Muscle of back (tissue), 13 donors: ENCODE data around the gene SEC31A. TPM values are rescaled to one million over a fixed set of nuclear protein-coding genes. Genes with fewer than 3 reads are reported as not detected.
A peak's percentile ranks its signal among the peaks of the same experiment; 100 is the strongest.
"Not testable (repeated sequence)": the region's sequence is repeated elsewhere in the genome, so short reads cannot be mapped to it uniquely, and the experiment has no call there.

ENCODE experiments used
- DNase-seq, 3 donors: peaks; one replicate each; pipeline versions ENCODE4 v3.0.0 to v3.0.0-alpha.2; 2013
- long read RNA-seq, 9 donors: transcript quantifications; one replicate each; lab custom pipeline, GENCODE V29; 2026
- polyA plus RNA-seq, 10 donors: library from polyadenylated mRNA; unstranded; fragments of 120-200 nt; gene quantifications; one replicate each; pipeline ENCODE4 v1.2.1, GENCODE V29; 2013; ENCODE audit not compliant: insufficient read length in 10 of 10

The SEC31A gene, protein sequence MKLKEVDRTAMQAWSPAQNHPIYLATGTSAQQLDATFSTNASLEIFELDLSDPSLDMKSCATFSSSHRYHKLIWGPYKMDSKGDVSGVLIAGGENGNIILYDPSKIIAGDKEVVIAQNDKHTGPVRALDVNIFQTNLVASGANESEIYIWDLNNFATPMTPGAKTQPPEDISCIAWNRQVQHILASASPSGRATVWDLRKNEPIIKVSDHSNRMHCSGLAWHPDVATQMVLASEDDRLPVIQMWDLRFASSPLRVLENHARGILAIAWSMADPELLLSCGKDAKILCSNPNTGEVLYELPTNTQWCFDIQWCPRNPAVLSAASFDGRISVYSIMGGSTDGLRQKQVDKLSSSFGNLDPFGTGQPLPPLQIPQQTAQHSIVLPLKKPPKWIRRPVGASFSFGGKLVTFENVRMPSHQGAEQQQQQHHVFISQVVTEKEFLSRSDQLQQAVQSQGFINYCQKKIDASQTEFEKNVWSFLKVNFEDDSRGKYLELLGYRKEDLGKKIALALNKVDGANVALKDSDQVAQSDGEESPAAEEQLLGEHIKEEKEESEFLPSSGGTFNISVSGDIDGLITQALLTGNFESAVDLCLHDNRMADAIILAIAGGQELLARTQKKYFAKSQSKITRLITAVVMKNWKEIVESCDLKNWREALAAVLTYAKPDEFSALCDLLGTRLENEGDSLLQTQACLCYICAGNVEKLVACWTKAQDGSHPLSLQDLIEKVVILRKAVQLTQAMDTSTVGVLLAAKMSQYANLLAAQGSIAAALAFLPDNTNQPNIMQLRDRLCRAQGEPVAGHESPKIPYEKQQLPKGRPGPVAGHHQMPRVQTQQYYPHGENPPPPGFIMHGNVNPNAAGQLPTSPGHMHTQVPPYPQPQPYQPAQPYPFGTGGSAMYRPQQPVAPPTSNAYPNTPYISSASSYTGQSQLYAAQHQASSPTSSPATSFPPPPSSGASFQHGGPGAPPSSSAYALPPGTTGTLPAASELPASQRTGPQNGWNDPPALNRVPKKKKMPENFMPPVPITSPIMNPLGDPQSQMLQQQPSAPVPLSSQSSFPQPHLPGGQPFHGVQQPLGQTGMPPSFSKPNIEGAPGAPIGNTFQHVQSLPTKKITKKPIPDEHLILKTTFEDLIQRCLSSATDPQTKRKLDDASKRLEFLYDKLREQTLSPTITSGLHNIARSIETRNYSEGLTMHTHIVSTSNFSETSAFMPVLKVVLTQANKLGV
- 100 to 1,000 TPM; 164 to 239 (median 190) TPM for polyA plus RNA-seq
- long read RNA-seq, donor 1, full-length matches to known transcripts = 8 of 49 reads
- long read RNA-seq, donor 1, partial matches to known transcripts = 41 of 49 reads
- long read RNA-seq, donor 1, other reads (novel, unspliced or antisense) = 0 of 49 reads
- long read RNA-seq, donor 2, partial matches to known transcripts = 29 of 40 reads
- long read RNA-seq, donor 2, other reads (novel, unspliced or antisense) = 0 of 40 reads
- long read RNA-seq, donor 3 = 0 reads
- long read RNA-seq, donor 4, partial matches to known transcripts = 26 of 39 reads
- long read RNA-seq, donor 4, other reads (novel, unspliced or antisense) = 0 of 39 reads
- long read RNA-seq, donor 5, full-length matches to known transcripts = 10 of 59 reads
- long read RNA-seq, donor 5, partial matches to known transcripts = 49 of 59 reads
- long read RNA-seq, donor 5, other reads (novel, unspliced or antisense) = 0 of 59 reads
- long read RNA-seq, donor 6, partial matches to known transcripts = 51 of 61 reads
- long read RNA-seq, donor 6, other reads (novel, unspliced or antisense) = 0 of 61 reads
- long read RNA-seq, donor 7, full-length matches to known transcripts = 7 of 40 reads
- long read RNA-seq, donor 7, partial matches to known transcripts = 33 of 40 reads
- long read RNA-seq, donor 7, other reads (novel, unspliced or antisense) = 0 of 40 reads
- long read RNA-seq, donor 8, partial matches to known transcripts = 21 of 29 reads
- long read RNA-seq, donor 8, other reads (novel, unspliced or antisense) = 0 of 29 reads
- long read RNA-seq, donor 9, partial matches to known transcripts = 6 of 7 reads
- long read RNA-seq, donor 9, other reads (novel, unspliced or antisense) = 0 of 7 reads

DNA sequence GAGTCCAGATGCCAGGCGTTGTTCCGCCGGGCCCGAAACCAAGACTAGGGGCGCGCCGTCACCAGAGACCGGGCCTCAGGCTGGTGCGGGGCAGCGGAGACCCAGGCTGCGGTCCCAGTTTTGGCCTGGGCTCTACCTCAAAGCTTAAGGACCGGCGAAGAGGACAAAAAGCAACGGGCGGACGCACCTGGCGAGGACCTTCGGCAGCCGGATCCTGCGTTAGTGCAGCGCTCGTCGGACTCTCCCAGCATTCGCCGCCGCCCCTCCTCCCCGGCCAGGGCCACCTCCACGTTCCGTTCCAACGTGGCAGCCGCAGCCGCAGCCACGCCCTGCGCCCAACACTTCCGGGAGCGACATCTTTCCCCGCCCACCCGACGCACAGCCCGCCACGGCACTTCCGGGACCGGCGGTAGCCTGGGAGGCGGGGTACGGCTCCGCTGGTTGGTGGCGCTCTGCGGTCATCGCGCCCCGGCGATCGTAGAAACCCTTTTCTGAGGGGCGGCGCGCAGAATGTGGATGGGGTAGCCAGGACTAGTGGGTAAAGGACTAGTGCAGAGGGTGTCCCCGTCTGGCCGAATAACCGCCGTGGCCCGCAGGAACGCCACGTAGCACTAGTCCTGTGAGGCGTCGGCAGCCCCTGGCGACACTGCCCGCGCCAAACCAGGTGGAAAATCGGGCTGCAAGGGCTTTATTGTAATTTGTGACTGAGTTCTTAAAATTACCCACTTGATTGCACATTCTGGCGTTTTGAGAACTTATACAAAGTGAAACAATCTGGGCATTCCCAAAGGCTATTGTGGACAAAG is at the start of gene SEC31A:
TSS of gene SEC31A (minus strand) at position 253 of the 806 bp plus-strand sequence. CDS start 9,217 bp downstream, outside the sequence.
- DNase-seq = peak; percentile 95 to 98 (median 96)

DNA sequence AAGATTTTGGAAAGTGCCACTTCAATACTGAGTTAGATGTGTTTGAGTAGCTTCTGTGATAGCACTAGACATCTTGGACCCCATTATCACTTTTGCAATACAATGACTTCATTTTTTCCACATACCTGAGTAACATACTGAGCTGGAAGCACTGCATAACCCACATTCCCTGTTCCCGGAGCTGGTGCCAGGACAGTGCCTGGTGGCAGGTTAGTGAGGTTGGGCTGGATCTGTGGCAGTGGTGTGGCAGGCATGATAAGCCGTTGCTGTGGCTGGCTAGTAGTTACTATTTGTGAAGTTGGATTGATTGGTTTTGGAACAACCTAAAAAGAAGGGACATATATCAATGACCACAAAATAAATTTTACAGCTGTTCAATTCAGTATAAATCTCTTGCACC is 48.5 kb upstream of the SEC31A start:
- no peak for DNase-seq

DNA sequence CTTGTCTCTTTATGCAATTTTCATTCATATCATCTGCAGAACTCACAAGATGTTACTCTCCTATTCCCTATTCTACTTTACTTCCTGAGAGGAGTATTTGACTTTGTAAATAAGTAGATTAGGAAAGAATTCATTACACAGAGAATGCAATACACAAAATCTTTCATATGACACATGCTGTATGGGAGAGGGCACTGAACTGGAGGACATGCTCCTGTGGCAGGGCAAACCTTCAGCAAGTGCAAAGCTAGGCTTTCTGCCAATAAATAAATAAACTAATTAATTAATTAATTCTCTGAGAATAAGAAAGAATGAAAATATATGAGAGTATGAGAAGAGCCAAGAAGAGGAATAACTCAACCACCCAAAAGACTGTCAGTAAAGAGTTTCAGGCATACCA is 43.5 kb upstream of the SEC31A start:
- no peak for DNase-seq

DNA sequence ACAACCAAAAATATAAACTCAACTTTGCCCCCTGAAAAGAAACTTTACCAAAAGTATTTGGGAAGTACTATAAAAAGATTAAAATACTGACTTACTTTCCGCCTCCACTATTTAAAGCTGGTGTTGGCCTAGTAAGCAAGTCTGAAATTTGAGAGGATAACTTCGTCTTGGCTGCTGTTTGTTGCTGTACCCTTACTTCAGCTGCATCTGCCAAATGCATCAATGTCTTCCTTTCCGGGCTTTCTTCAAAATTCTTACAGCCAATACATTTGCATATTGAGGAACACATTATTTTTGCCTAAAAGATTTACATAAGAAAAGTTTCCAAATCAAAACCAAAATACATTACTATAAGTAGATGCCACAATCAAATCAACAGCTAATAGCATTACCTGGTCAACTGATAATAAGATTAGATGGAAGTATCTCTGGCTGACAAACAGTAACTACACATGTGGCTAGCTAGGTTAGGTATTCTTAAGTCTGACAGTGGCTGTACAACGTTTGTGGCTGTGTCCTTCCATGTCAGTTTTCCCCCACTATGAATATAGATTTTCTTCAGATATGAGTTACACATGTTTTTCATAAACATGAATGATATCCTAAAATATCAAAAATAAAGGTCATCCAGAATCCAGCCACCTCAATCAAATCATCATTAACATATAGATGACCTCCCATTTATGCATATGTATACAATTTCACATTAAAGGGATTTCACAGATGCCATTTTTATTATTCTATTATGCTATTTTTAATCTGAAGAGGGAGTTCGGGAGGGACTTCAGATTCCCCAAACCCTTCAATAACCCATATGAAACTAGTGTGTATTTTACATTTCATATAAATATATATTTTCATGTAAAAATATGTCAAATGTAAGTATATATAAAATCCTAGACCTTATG is 40.1 kb upstream of the SEC31A start:
- peak in 1 of 3 donors; percentile 25 for DNase-seq

DNA sequence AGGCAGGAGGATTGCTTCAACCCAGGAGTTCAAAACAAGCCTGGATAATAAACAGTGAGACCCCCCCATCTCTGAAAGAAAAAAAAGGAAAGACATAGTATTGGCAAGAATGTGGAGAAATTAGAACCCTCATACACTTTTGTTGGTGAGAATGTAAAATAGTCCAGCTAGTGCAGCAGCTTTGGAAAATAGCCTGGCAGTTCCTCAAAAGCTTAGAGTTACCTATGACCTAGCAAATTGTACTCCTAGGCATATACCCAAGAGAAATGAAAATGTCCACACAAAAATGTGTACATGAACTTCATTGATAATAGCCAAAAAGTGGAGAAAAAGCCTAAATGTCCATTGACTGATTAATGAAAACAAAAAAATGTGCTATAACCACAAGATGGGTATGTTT is 30.8 kb upstream of the SEC31A start:
- no peak for DNase-seq

DNA sequence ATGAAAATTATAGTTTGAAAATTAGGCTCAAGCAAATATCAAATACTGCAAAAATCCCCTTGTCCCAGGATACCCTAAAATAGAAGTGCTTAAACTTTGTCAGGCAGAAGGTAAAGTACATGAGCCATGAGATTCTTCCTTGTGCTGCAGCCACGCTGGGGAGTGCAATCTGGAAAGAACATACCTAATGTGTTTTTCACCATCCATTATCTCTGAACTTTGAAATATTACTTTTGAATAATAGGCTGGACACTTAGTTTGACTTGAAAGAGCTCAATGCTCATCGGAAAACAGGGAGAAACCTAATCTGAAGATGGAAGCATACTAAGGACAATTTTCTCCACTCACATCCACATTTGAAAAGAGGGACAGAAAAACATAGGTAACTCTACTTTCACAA is 28.4 kb upstream of the SEC31A start:
- DNase-seq = no peak

DNA sequence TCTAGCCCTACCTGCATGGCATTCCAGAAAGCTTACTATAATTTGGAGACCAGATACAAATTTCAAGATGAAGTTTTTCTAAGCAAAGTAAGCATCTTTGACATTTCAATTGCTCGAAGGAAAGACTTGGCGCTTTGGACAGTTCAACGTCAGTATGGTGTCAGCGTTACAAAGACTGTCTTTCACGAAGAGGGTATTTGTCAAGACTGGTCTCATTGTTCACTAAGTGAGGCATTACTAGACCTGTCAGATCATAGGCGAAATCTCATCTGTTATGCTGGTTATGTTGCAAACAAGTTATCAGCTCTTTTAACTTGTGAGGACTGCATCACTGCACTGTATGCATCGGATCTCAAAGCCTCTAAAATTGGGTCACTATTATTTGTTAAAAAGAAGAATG is 27.1 kb upstream of the SEC31A start:
- DNase-seq = no peak

DNA sequence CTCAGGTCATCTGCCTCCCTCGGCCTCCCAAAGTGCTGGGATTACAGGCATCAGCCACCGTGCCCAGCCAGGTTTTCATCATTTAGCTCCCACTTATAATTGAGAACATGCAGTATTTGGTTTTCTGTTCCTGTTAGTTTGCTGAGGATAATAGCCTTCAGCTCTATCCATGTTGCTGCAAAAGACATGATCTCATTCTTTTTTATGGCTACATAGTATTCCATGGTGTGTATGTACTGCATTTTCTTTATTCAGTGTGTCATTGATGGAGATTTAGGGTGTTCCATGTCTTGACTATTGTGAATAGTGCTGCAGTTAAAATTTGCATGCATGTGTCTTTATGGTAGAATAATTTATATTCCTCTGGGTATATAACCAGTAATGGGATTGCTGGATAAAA is 23.0 kb upstream of the SEC31A start:
- not testable (repeated sequence) for DNase-seq

DNA sequence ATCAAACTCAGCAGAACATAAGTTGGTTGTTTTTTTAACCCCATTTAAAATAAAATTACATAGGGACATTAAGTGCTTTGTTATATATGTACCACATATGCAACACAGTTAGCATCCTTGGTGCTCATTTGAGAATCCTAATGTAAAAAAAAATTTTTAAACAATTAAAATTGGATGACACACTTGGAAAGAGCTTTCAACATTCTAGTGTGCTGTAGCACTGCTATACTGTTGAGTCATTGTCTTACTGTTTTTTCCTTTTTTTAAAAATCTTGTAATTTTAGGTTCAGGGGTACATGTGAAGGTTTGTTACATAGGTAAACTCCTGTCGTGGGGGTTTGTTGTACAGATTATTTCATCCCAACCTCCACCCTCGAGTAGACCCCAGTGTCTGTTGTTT is 22.4 kb upstream of the SEC31A start:
- no peak for DNase-seq

DNA sequence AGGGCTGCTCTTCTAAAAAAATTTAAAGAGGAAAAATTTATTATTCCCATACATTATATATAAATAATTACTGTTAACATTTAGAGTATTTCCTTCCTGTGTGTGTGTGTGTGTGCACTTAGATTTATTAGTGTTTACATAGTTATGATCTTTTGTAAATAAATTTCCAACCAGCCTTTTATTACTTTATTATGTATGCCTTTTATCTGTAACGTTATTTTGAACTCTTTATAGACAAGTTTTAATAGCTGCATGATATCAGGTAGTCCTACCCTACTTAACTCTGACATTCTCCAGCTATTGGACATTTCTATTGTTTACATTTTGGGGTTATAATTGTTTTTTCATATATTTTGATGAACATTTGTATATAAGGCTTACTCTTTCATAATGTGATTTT is 18.4 kb upstream of the SEC31A start:
- DNase-seq = no peak

DNA sequence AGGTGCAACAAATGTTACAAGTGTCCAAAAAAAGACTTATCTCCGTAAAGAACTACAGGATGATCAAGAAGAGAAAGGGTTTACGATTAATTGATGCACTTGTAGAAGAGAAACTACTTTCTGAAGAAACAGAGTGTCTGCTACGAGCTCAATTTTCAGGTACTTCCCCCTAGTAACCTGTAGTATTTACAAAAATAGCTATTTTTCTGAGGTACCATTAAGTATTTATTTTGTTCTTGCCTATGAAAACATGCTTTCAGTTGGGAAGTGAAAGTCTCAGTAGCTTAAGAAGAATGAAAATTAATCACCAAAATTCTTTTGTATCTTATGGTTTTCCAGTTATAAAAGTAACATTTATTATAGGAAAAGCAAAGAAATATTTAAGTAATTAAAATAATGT is 15.5 kb upstream of the SEC31A start:
- no peak for DNase-seq

DNA sequence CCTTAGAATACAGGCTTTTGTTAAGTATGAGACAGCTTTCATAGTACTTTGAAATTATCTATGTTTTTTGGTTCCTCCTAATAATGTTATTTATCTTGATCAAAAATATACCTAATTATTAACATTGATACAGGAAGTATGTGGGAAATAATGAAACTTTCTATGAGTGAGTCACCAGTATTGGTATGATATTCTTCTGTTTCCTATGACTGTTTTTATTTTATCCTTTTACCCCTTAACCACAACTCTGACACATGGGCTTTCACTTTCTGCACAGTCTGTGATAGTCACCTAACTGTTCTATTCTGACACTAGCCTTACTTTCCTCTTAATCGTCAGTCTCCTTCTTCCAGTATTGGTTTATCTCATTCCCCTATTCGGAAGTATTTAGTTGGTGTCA is 14.3 kb upstream of the SEC31A start:
- no peak for DNase-seq

DNA sequence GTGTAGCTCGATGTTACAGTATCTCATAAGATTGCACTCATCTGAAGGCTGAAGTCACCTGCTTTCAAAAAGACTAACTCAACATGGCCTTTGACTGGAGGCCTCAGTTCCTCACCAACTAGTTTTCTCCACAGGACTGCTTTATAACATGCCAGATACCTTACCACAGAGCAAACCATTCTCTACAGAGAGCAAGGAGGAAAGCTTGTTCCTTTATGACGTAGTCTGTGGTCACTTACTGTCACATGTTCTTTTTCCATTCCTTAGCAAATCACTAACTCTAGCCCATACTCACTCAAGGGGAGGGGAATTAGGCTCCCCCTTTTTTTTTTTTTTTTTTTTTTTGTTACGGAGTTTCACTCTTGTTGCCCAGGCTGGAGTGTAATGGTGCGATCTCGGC is 12.8 kb upstream of the SEC31A start:
- DNase-seq = no peak

DNA sequence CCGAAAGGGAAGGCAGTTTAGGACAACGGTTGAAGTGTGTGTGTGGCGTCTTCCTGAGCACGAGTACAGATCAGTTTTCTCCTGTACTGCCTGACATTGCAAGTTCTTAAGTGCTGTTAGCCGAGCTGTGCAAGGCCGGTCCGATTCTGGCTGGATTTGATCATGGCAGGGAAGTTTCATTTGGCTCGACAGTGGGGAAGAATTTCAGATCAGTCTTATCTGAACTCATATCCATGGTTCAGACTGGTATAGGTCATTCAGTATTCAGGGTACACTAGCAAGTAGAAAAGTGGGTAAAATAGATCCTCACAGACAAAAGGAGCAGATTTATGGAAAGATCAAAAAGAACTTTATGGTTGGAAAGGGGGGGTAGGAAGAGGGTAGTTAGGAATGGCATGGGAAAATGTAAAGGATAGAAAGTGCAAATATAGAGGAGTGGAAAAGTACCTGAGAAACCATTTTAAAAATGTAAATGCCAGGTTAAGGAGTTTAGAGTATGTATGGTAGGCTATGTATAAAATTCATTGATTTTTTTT is 10.3 kb upstream of the SEC31A start:
- no peak for DNase-seq

DNA sequence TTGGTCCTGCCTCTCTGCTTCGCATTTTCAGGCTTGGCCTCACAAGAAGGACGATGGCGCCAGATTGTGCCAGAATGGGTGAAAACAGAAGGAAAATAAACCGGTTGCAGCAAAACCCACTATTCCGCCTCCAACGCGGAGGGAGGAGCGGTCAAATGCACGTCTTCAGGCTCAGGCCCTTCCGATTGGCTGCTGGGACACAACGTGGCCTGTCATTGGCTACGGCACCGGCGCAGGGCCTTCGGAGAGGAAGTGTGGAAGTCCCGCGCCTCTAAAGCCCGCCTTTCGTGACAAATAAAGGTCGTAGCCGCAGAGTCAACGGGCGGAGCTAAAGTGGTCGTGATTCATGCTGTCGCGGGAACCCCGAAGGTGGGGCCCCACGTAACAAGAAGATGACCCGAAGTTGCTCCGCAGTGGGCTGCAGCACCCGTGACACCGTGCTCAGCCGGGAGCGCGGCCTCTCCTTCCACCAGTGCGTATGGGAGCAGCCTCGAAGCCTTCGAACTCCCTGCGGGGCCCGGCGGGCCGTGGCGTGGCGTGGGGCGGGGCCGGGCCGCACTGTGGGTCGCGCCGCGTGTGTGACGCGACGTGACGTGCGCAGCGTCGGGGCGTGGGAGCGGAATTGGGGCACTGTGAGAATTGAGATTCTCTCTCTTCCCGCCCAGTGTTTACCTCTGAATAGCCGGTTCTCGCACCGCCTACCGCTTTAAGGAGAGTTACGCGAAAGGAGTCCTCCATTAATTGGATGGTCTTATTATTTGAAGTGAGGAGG is 9.6 kb upstream of the SEC31A start, which contains the start of gene THAP9:
TSS of gene THAP9 (plus strand) at position 325 of the 772 bp plus-strand sequence. CDS start at position 393, 68 bp downstream.
- DNase-seq = peak; percentile 98 to 100 (median 100)

DNA sequence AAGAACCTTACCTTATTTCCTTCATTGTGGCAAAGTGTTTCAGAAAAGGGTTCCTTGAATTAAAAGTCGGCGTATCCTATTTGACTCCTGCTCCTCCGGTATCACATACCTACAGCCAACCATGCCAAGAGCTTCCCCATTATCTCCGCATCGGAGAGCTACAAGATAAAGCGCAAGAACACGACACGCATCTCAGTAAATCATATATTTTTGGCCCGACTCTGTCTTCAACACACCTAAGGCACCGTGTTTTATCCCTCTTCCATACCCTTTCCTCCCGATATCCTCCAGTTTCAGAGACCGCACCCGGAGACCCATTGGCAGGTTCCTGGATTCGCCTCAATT is 9.1 kb upstream of the SEC31A start:
- DNase-seq = no peak
